ENCODE data around the gene ZSWIM6.

The ZSWIM6 gene

GRCh38 chr5:61350535-61350934 is 18.5 kb downstream of the ZSWIM6 start:
- TF ChIP-seq CTCF (IDR thresholded peaks at IDR 0.05; ENCODE audit: insufficient read depth, missing control alignments): no peak
- DNase-seq (ENCODE audit: insufficient read length, low spot score): no peak
- FAIRE-seq: no peak

GRCh38 chr5:61351733-61352132 is 19.7 kb downstream of the ZSWIM6 start:
- no peak for TF ChIP-seq CTCF (IDR thresholded peaks at IDR 0.05; ENCODE audit: insufficient read depth, missing control alignments)
- DNase-seq (ENCODE audit: insufficient read length, low spot score) (no peak), FAIRE-seq (no peak)

GRCh38 chr5:61352180-61352579 is 20.1 kb downstream of the ZSWIM6 start:
- TF ChIP-seq CTCF (IDR thresholded peaks at IDR 0.05; ENCODE audit: insufficient read depth, missing control alignments): no peak
- no peak for FAIRE-seq
- no peak for DNase-seq (ENCODE audit: insufficient read length, low spot score)

GRCh38 chr5:61352612-61353156 is 20.6 kb downstream of the ZSWIM6 start:
- no peak for FAIRE-seq
- no peak for DNase-seq (ENCODE audit: insufficient read length, low spot score)
- no peak for TF ChIP-seq CTCF (IDR thresholded peaks at IDR 0.05; ENCODE audit: insufficient read depth, missing control alignments)

DNA sequence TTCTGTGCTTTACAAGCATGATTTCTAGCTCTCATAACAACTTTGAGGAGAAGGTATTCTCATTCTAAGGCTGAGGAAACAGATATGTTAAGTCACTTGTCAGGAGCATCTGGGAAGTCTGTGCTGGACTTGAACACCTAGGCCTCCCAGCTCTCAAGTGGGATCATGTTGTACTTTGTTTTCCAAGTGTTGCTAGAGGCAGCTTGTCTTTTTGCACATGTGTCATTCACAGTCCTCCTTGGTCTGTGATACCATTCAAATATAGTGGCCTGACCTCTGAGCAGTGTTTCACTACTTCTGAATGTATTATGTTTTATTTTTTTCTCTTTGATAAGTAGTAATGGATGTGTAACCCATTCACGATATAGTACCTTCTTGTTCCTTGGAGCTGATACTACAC is 21.2 kb downstream of the ZSWIM6 start:
- TF ChIP-seq CTCF (IDR thresholded peaks at IDR 0.05; ENCODE audit: insufficient read depth, missing control alignments): no peak
- DNase-seq (ENCODE audit: insufficient read length, low spot score): no peak
- FAIRE-seq: no peak

DNA sequence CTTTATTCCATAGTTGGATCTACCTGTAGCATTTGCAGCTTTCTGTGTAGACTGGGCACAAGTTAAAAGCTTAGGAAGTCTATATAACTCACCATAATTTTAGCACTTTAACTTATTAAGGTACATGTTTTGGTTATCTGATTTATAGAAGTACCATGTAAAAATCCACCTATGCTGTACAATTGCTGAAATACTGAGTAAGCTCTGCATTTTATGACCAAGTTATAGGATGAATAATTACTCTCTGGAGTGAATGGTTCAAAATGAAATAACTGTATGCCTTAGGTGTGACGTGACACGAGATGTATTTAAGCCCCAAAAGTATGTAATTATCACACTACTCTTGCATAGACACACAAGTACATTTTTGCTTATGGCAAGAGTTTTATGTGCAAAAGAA is 22.1 kb downstream of the ZSWIM6 start:
- DNase-seq (ENCODE audit: insufficient read length, low spot score) (no peak), FAIRE-seq (peak; percentile 53)
- no peak for TF ChIP-seq CTCF (IDR thresholded peaks at IDR 0.05; ENCODE audit: insufficient read depth, missing control alignments)

GRCh38 chr5:61357745-61358144 is 25.7 kb downstream of the ZSWIM6 start:
- FAIRE-seq: no peak
- no peak for DNase-seq (ENCODE audit: insufficient read length, low spot score)
- TF ChIP-seq CTCF (IDR thresholded peaks at IDR 0.05; ENCODE audit: insufficient read depth, missing control alignments): no peak
